ENCODE results near the gene CAMK4. TPM values are rescaled to one million over a fixed set of nuclear protein-coding genes. Genes with fewer than 3 reads are reported as not detected.

CAMK4 gene
- polyA plus RNA-seq, 3 donors, result 4.1 to 6.8 (median 5.9) TPM

GRCh38 chr5:111225926-111226325, 1.7 kb downstream of the CAMK4 start:
- DNase-seq (ENCODE audit: extremely low read depth in 1 of 11, low read depth in 9 of 11, low spot score in 4 of 11), result no peak

- no peak for DNase-seq (ENCODE audit: extremely low read depth in 1 of 11, low read depth in 9 of 11, low spot score in 4 of 11)
Measured at GRCh38 chr5:111226556-111226955, 2.4 kb downstream of the CAMK4 start.

- DNase-seq (ENCODE audit: extremely low read depth in 1 of 11, low read depth in 9 of 11, low spot score in 4 of 11), result no peak
Measured at GRCh38 chr5:111227226-111227782, 3.1 kb downstream of the CAMK4 start.

- no peak for DNase-seq (ENCODE audit: extremely low read depth in 1 of 11, low read depth in 9 of 11, low spot score in 4 of 11)
Measured at GRCh38 chr5:111227801-111228200, 3.6 kb downstream of the CAMK4 start.

- DNase-seq (ENCODE audit: extremely low read depth in 1 of 11, low read depth in 9 of 11, low spot score in 4 of 11), result no peak
Measured at GRCh38 chr5:111228520-111229220, 4.5 kb downstream of the CAMK4 start.

GRCh38 chr5:111229221-111229835, 5.1 kb downstream of the CAMK4 start:
- DNase-seq (ENCODE audit: extremely low read depth in 1 of 11, low read depth in 9 of 11, low spot score in 4 of 11), result no peak

GRCh38 chr5:111229871-111230810, 6.0 kb downstream of the CAMK4 start:
- no peak for DNase-seq (ENCODE audit: extremely low read depth in 1 of 11, low read depth in 9 of 11, low spot score in 4 of 11)

- no peak for DNase-seq (ENCODE audit: extremely low read depth in 1 of 11, low read depth in 9 of 11, low spot score in 4 of 11)
Measured at GRCh38 chr5:111231119-111231518, 6.9 kb downstream of the CAMK4 start.

- no peak for DNase-seq (ENCODE audit: extremely low read depth in 1 of 11, low read depth in 9 of 11, low spot score in 4 of 11)
Measured at GRCh38 chr5:111232311-111233051, 8.3 kb downstream of the CAMK4 start.

- DNase-seq (ENCODE audit: extremely low read depth in 1 of 11, low read depth in 9 of 11, low spot score in 4 of 11), result no peak
Measured at GRCh38 chr5:111233052-111233374, 8.8 kb downstream of the CAMK4 start.

- DNase-seq (ENCODE audit: extremely low read depth in 1 of 11, low read depth in 9 of 11, low spot score in 4 of 11), result no peak
Measured at GRCh38 chr5:111234125-111234524, 9.9 kb downstream of the CAMK4 start.

- DNase-seq (ENCODE audit: extremely low read depth in 1 of 11, low read depth in 9 of 11, low spot score in 4 of 11), result no peak
Measured at GRCh38 chr5:111235635-111236034, 11.5 kb downstream of the CAMK4 start.

- DNase-seq (ENCODE audit: extremely low read depth in 1 of 11, low read depth in 9 of 11, low spot score in 4 of 11), result no peak
Measured at GRCh38 chr5:111236348-111236747, 12.2 kb downstream of the CAMK4 start.

GRCh38 chr5:111236995-111237394, 12.8 kb downstream of the CAMK4 start:
- DNase-seq (ENCODE audit: extremely low read depth in 1 of 11, low read depth in 9 of 11, low spot score in 4 of 11), result no peak

GRCh38 chr5:111237470-111237869, 13.3 kb downstream of the CAMK4 start:
- no peak for DNase-seq (ENCODE audit: extremely low read depth in 1 of 11, low read depth in 9 of 11, low spot score in 4 of 11)

GRCh38 chr5:111238431-111239225, 14.4 kb downstream of the CAMK4 start:
- DNase-seq (ENCODE audit: extremely low read depth in 1 of 11, low read depth in 9 of 11, low spot score in 4 of 11), result no peak

GRCh38 chr5:111241696-111242095, 17.5 kb downstream of the CAMK4 start:
- DNase-seq (ENCODE audit: extremely low read depth in 1 of 11, low read depth in 9 of 11, low spot score in 4 of 11), result no peak

- no peak for DNase-seq (ENCODE audit: extremely low read depth in 1 of 11, low read depth in 9 of 11, low spot score in 4 of 11)
Measured at GRCh38 chr5:111242606-111243005, 18.4 kb downstream of the CAMK4 start.

All from renal cortex interstitium (tissue), 11 donors.